ENCODE measurements around the gene TEX30.
A peak's percentile ranks its signal among the peaks of the same experiment; 100 is the strongest.

Gene TEX30

DNA sequence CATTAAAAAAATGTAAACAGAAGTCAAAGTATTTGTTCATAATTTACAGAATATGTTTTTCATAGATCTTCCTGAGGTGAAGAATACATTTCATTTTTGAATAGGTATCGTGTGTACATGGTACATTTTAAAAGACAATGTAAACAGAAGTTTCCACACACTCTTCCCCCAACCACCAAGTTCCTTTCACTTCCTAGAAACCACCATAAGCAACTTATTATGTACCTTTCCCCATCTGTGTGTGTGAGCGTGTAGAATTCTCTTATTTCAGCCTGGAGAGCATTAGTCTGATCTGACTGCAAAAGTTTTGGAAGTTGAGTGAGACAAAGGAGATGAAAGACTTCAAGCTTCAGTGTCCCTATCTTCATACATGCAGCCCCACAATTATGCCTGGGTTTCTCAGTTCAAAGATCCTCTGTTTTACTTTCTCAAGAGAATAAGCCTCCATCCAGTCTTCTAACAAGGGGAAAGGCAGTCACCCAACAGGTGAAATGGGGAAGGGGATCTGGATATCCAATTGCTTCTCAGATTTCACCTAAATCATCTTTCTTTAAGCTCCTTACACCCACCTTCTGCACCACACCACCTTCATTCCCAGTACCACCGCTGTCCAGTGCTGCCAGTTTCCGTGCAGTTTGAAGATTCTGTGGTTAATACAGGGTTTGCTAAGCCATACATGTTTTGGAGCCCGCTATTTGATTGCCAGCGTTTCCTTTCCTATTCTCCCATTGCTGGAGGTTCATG lies 2.1 kb downstream of the TEX30 start:
- peak overlapping the region; percentile 32 for H3K27ac ChIP-seq (replicated peaks)
- H3K4me3 ChIP-seq (replicated peaks; ENCODE audit: insufficient read depth, low read length), result peak overlapping the region; percentile 0; the same call in 1 of the 2 replicates
- no peaks in the 10 kb centered on the region for H3K27me3 ChIP-seq (ENCODE audit: insufficient read depth, poor library complexity, severe bottlenecking)
- TF ChIP-seq, protein P1, sequence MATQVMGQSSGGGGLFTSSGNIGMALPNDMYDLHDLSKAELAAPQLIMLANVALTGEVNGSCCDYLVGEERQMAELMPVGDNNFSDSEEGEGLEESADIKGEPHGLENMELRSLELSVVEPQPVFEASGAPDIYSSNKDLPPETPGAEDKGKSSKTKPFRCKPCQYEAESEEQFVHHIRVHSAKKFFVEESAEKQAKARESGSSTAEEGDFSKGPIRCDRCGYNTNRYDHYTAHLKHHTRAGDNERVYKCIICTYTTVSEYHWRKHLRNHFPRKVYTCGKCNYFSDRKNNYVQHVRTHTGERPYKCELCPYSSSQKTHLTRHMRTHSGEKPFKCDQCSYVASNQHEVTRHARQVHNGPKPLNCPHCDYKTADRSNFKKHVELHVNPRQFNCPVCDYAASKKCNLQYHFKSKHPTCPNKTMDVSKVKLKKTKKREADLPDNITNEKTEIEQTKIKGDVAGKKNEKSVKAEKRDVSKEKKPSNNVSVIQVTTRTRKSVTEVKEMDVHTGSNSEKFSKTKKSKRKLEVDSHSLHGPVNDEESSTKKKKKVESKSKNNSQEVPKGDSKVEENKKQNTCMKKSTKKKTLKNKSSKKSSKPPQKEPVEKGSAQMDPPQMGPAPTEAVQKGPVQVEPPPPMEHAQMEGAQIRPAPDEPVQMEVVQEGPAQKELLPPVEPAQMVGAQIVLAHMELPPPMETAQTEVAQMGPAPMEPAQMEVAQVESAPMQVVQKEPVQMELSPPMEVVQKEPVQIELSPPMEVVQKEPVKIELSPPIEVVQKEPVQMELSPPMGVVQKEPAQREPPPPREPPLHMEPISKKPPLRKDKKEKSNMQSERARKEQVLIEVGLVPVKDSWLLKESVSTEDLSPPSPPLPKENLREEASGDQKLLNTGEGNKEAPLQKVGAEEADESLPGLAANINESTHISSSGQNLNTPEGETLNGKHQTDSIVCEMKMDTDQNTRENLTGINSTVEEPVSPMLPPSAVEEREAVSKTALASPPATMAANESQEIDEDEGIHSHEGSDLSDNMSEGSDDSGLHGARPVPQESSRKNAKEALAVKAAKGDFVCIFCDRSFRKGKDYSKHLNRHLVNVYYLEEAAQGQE (IDR thresholded peaks at IDR 0.05; ENCODE audit: insufficient replicate concordance, low read depth), result peak; percentile 85
- TF ChIP-seq SPI1 (IDR thresholded peaks at IDR 0.05; ENCODE audit: borderline replicate concordance, low read depth) (peak; percentile 9; the same call in 1 of the 2 replicates), CTCF (IDR thresholded peaks at IDR 0.05; ENCODE audit: insufficient read depth, low read length) (no peak)
- DNase-seq (ENCODE audit: low read depth in 1 of 2, low spot score in 1 of 2), result peak in 1 of 2 experiments; percentile 23

GRCh38 chr13:102770435-102770834 lies 3.2 kb downstream of the TEX30 start:
- no peak overlapping the region for H3K27ac ChIP-seq (replicated peaks)
- TF ChIP-seq GABPA (IDR thresholded peaks at IDR 0.05; ENCODE audit: low read depth) (no peak), SPI1 (IDR thresholded peaks at IDR 0.05; ENCODE audit: borderline replicate concordance, low read depth) (no peak), CTCF (IDR thresholded peaks at IDR 0.05; ENCODE audit: insufficient read depth, low read length) (no peak), POLR2AphosphoS5 (IDR thresholded peaks at IDR 0.05; ENCODE audit: low read depth) (no peak)
- TF ChIP-seq, protein P1 (IDR thresholded peaks at IDR 0.05; ENCODE audit: insufficient replicate concordance, low read depth), result no peak
- H3K4me3 ChIP-seq (replicated peaks; ENCODE audit: insufficient read depth, low read length), result no peak overlapping the region
- H3K27me3 ChIP-seq (ENCODE audit: insufficient read depth, poor library complexity, severe bottlenecking), result no peaks in the 10 kb centered on the region
- no peak for DNase-seq (ENCODE audit: low read depth in 1 of 2, low spot score in 1 of 2)

DNA sequence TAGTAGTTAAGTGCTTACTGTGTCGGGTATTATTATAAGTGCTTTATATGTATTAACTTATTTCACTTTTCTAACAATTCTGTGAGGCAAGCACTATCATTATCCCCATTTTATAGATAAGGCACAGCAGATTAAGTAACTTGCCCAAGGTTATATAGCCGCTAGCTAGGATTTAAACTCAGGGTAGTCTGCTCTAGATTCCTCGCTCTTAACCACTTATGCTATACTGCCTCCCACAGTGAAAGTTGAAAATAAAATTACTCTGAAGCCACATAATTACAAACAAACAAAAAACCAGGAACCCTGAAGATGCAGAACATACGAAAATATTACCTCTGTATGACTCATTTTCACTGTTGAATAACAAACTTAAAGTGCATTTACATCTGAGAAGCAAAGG lies 3.9 kb downstream of the TEX30 start:
- Histone ChIP-seq H3K27ac (replicated peaks) (no peak overlapping the region), H3K4me3 (replicated peaks; ENCODE audit: insufficient read depth, low read length) (no peak overlapping the region), H3K27me3 (ENCODE audit: insufficient read depth, poor library complexity, severe bottlenecking) (no peaks in the 10 kb centered on the region)
- TF ChIP-seq SPI1 (IDR thresholded peaks at IDR 0.05; ENCODE audit: borderline replicate concordance, low read depth) (no peak), GABPA (IDR thresholded peaks at IDR 0.05; ENCODE audit: low read depth) (no peak), CTCF (IDR thresholded peaks at IDR 0.05; ENCODE audit: insufficient read depth, low read length) (no peak), POLR2AphosphoS5 (IDR thresholded peaks at IDR 0.05; ENCODE audit: low read depth) (no peak)
- TF ChIP-seq, protein P1 (IDR thresholded peaks at IDR 0.05; ENCODE audit: insufficient replicate concordance, low read depth), result no peak
- no peak for DNase-seq (ENCODE audit: low read depth in 1 of 2, low spot score in 1 of 2)
